ENCODE data around the gene PIK3R6.

Gene PIK3R6

GRCh38 chr17:8873801-8874715 is 6.6 kb upstream of the PIK3R6 start:
- ChIA-PET CTCF (no interaction called here), POLR2A (no interaction called here)
- TF ChIP-seq TARDBP (IDR thresholded peaks at IDR 0.05) (no peak), NFRKB (IDR thresholded peaks at IDR 0.05) (no peak), HDGF (IDR thresholded peaks at IDR 0.05; ENCODE audit: borderline replicate concordance) (no peak)
- no peak for DNase-seq (ENCODE audit: extremely low spot score)

- no peak for DNase-seq (ENCODE audit: extremely low spot score)
- TF ChIP-seq FOXM1 (IDR thresholded peaks at IDR 0.05; ENCODE audit: borderline replicate concordance) (no peak), SP1 (IDR thresholded peaks at IDR 0.05) (no peak), FOXK2 (IDR thresholded peaks at IDR 0.05) (no peak), ELF4 (IDR thresholded peaks at IDR 0.05) (no peak), ZNF384 (IDR thresholded peaks at IDR 0.05) (no peak), LEF1 (IDR thresholded peaks at IDR 0.05; ENCODE audit: borderline replicate concordance) (no peak), L3MBTL2 (conservative IDR thresholded peaks at IDR 0.05) (no peak), TARDBP (IDR thresholded peaks at IDR 0.05) (no peak), NFRKB (IDR thresholded peaks at IDR 0.05) (no peak), BHLHE40 (IDR thresholded peaks at IDR 0.05; ENCODE audit: borderline replicate concordance) (no peak), SUZ12 (IDR thresholded peaks at IDR 0.05) (no peak), FOXA1 (IDR thresholded peaks at IDR 0.05) (no peak), ARNT (IDR thresholded peaks at IDR 0.05) (no peak), HDGF (IDR thresholded peaks at IDR 0.05; ENCODE audit: borderline replicate concordance) (no peak), CTBP1 (IDR thresholded peaks at IDR 0.05; ENCODE audit: borderline replicate concordance) (no peak), PKNOX1 (IDR thresholded peaks at IDR 0.05) (no peak)
- ChIA-PET CTCF (no interaction called here), POLR2A (no interaction called here)
Observed at GRCh38 chr17:8872705-8873435, 5.4 kb upstream of the PIK3R6 start.

GRCh38 chr17:8872036-8872704 is 4.7 kb upstream of the PIK3R6 start:
- ChIA-PET CTCF (no interaction called here), POLR2A (no interaction called here)
- no peak for TF ChIP-seq NFRKB (IDR thresholded peaks at IDR 0.05)
- TF ChIP-seq L3MBTL2 (conservative IDR thresholded peaks at IDR 0.05) = no peak
- TF ChIP-seq FOXK2 (IDR thresholded peaks at IDR 0.05) = no peak
- no peak for TF ChIP-seq FOXM1 (IDR thresholded peaks at IDR 0.05; ENCODE audit: borderline replicate concordance)
- TF ChIP-seq TARDBP (IDR thresholded peaks at IDR 0.05) = no peak
- no peak for TF ChIP-seq CTBP1 (IDR thresholded peaks at IDR 0.05; ENCODE audit: borderline replicate concordance)
- no peak for TF ChIP-seq SP1 (IDR thresholded peaks at IDR 0.05)
- TF ChIP-seq ZNF384 (IDR thresholded peaks at IDR 0.05) = no peak
- TF ChIP-seq ELF4 (IDR thresholded peaks at IDR 0.05) = no peak
- TF ChIP-seq HDGF (IDR thresholded peaks at IDR 0.05; ENCODE audit: borderline replicate concordance) = no peak
- no peak for TF ChIP-seq BHLHE40 (IDR thresholded peaks at IDR 0.05; ENCODE audit: borderline replicate concordance)
- no peak for TF ChIP-seq PKNOX1 (IDR thresholded peaks at IDR 0.05)
- TF ChIP-seq ARNT (IDR thresholded peaks at IDR 0.05) = no peak
- no peak for TF ChIP-seq SUZ12 (IDR thresholded peaks at IDR 0.05)
- no peak for TF ChIP-seq LEF1 (IDR thresholded peaks at IDR 0.05; ENCODE audit: borderline replicate concordance)
- no peak for TF ChIP-seq FOXA1 (IDR thresholded peaks at IDR 0.05)
- DNase-seq (ENCODE audit: extremely low spot score) = no peak

GRCh38 chr17:8871081-8871581 is 3.7 kb upstream of the PIK3R6 start:
- TF ChIP-seq SUZ12 (IDR thresholded peaks at IDR 0.05) (no peak), LEF1 (IDR thresholded peaks at IDR 0.05; ENCODE audit: borderline replicate concordance) (no peak), ARNT (IDR thresholded peaks at IDR 0.05) (no peak), FOXK2 (IDR thresholded peaks at IDR 0.05) (no peak), PKNOX1 (IDR thresholded peaks at IDR 0.05) (no peak), FOXM1 (IDR thresholded peaks at IDR 0.05; ENCODE audit: borderline replicate concordance) (no peak), NFRKB (IDR thresholded peaks at IDR 0.05) (no peak)
- CTCF ChIA-PET = no interaction called here
- DNase-seq (ENCODE audit: extremely low spot score) = no peak
- POLR2A ChIA-PET = no interaction called here

GRCh38 chr17:8870406-8871040 is 3.0 kb upstream of the PIK3R6 start:
- TF ChIP-seq LEF1 (IDR thresholded peaks at IDR 0.05; ENCODE audit: borderline replicate concordance) (no peak), NFRKB (IDR thresholded peaks at IDR 0.05) (no peak), SUZ12 (IDR thresholded peaks at IDR 0.05) (no peak), SP1 (IDR thresholded peaks at IDR 0.05) (no peak), FOXM1 (IDR thresholded peaks at IDR 0.05; ENCODE audit: borderline replicate concordance) (no peak), ZNF384 (IDR thresholded peaks at IDR 0.05) (no peak), PKNOX1 (IDR thresholded peaks at IDR 0.05) (no peak), ELF4 (IDR thresholded peaks at IDR 0.05) (no peak), TARDBP (IDR thresholded peaks at IDR 0.05) (no peak), FOXA1 (IDR thresholded peaks at IDR 0.05) (no peak), FOXK2 (IDR thresholded peaks at IDR 0.05) (no peak), BHLHE40 (IDR thresholded peaks at IDR 0.05; ENCODE audit: borderline replicate concordance) (no peak), L3MBTL2 (conservative IDR thresholded peaks at IDR 0.05) (no peak), CTBP1 (IDR thresholded peaks at IDR 0.05; ENCODE audit: borderline replicate concordance) (no peak)
- CTCF ChIA-PET = no interaction called here

More at GRCh38 chr17:8870406-8871040, 3.0 kb upstream of the PIK3R6 start:
- DNase-seq (ENCODE audit: extremely low spot score) = no peak
- POLR2A ChIA-PET = no interaction called here

Data from HEK293T (cell line).